GM12865 (cell line): ENCODE data around the gene ANKRD31.
"Not testable (repeated sequence)": the region's sequence is repeated elsewhere in the genome, so short reads cannot be mapped to it uniquely, and the experiment has no call there.

Source experiments
- DNase-seq: peaks from one replicate; pipeline ENCODE4 v3.0.0; 2010; ENCODE audit warnings: low read depth
- H3K4me3 ChIP-seq: 2 replicates; pipeline ENCODE4 v1.5.1; 2011; ENCODE audit warnings: mild to moderate bottlenecking, low read depth, low read length, control low read depth
- TF ChIP-seq, protein P1 (sequence below): IDR thresholded peaks from 2 replicates; pipeline ENCODE4 v1.5.1; 2011; ENCODE audit warnings: low read length, control low read depth, low read depth, inconsistent platforms; ENCODE audit not compliant: insufficient read depth; ENCODE audit errors: missing control alignments

Gene ANKRD31

DNA sequence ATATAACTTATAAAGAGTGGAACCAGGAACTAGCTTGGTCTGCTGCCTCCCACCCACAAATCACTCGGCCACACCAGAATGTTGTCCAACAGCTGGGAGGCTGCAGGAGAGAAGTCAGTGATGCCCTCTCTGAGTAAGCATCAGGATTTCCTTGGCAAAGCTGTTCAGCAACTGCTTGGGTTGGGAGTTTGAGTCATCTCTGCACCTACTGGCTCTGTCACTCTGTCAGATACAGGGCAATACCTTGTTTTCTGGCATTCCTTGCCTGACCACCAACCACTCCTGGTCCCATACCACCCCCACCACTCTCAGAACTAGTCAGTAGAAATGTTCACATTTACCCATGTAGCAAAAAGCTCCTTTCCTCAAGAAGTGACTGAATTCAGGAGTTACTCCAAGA is 147.5 kb downstream of the ANKRD31 start:
- DNase-seq = peak; percentile 38
- TF ChIP-seq, protein P1, sequence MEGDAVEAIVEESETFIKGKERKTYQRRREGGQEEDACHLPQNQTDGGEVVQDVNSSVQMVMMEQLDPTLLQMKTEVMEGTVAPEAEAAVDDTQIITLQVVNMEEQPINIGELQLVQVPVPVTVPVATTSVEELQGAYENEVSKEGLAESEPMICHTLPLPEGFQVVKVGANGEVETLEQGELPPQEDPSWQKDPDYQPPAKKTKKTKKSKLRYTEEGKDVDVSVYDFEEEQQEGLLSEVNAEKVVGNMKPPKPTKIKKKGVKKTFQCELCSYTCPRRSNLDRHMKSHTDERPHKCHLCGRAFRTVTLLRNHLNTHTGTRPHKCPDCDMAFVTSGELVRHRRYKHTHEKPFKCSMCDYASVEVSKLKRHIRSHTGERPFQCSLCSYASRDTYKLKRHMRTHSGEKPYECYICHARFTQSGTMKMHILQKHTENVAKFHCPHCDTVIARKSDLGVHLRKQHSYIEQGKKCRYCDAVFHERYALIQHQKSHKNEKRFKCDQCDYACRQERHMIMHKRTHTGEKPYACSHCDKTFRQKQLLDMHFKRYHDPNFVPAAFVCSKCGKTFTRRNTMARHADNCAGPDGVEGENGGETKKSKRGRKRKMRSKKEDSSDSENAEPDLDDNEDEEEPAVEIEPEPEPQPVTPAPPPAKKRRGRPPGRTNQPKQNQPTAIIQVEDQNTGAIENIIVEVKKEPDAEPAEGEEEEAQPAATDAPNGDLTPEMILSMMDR = no peak

DNA sequence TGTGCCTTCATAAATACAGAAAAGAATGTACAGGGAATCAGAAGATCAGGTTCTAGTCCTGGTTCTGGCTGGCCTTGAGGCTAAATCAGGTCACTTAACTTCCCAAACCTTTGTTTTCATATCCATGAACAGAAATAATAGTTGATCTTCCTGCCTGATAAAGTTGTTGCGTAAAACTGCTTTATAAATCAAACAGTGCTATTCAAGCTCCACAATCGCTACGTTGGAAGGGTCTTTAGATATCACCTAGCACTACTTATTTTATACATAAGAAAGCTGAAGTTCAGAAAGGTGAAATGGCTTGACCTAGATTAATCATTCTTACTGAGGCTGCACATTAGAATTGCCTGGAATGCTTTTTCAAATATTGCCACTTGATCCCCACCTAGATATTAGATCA is 148.0 kb downstream of the ANKRD31 start:
- no peak overlapping the region for H3K4me3 ChIP-seq
- no peak for DNase-seq
- TF ChIP-seq, protein P1 = no peak

More for the DNA sequence above, 147.5 kb downstream of the ANKRD31 start:
- H3K4me3 ChIP-seq = no peak overlapping the region

DNA sequence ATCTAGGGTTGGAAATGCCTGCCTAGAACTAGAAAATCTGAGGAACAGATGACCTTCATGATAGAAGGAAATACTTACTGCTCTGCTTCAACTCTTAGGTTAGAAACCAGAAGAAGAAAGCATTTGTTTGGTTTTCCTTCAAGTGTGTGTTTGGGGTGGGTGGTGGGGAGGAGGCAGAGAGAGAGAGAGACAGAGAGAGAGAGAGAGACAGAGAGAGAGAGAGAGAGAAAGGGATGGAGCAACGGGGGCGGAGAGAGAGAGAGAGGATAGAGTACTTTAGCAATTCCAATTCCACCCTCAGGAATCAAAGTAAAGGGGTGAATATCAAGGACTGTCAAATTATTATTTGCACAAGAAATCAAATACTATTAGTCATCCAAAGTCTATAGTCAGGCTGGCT is 155.2 kb downstream of the ANKRD31 start:
- no peak for DNase-seq
- no peak overlapping the region for H3K4me3 ChIP-seq
- TF ChIP-seq, protein P1 = no peak

DNA sequence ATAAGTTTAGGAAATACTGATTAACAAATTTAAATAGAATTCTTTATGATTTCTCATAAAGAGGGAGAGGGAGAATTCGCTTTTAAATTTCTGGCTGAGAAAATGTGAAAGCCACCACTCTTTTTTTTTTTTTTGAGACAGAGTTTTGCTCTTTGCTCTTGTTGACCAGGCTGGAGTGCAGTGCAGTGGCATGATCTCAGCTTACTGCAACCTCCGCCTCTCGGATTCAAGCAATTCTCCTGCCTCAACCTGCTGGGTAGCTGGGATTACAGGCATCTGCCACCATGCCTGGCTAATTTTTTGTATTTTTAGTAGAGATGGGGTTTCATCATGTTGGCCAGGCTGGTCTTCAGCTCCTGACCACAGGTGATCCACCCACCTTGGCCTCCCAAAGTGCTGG is 157.3 kb downstream of the ANKRD31 start:
- not testable (repeated sequence) for DNase-seq, H3K4me3 ChIP-seq

DNA sequence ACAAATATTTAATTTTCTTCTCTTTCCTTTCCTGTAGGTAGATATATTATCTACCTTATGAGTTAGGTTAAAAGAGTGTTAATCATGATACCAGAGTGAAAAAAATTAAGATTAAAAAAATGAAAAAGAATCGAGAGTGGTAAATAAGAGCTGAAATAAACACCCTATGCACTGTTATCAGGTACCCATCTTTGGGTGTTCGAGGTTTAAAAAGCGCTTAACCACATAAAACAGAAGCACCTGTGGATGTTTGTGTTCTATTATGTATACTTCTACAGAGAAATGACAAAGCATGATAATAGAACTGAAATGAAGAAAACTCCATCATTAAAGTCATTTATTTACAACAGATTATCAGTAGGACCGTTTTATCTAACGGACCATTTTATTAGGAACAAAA is 158.7 kb downstream of the ANKRD31 start:
- TF ChIP-seq, protein P1 = no peak
- DNase-seq = no peak
- H3K4me3 ChIP-seq = no peak overlapping the region

DNA sequence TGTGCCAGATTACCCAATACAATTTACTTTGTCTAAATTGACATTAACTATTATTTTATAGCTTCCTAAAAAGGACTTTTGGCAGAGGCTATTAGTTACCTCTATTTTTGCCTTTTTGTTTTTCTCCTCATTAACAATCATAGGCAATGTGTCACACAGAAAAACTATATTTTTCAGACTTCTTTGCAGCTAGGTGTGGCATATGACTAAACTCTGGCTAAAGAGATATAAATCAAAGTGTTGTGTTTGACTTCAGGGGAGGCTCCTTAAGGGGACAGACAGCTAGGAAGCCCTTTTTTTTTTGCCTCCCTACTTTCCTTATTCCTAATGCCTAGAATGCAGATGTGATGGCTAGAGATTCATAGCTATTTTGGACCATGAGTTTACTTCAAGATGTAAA is 164.6 kb downstream of the ANKRD31 start:
- no peak overlapping the region for H3K4me3 ChIP-seq

DNA sequence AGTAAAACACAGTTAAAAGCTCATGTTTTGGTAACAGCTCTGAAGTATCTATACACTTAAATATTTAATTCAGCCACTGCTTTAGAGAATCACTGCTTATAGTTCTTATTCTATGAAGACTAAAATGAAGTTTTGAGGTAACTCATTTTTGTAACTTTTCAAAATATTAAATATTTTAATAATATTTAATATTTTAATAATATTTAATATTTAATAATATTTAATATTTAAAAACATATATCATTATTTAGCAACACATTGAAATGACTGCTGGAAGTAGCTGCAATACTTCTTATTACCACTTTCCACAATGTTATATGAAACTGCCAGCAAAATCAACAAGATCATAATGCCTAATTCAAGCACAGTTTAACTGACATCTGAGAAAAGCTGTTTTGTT is 165.6 kb downstream of the ANKRD31 start:
- no peak overlapping the region for H3K4me3 ChIP-seq
- no peak for DNase-seq
- TF ChIP-seq, protein P1 = no peak

More for the DNA sequence above, 164.6 kb downstream of the ANKRD31 start:
- TF ChIP-seq, protein P1 = no peak
- DNase-seq = no peak

DNA sequence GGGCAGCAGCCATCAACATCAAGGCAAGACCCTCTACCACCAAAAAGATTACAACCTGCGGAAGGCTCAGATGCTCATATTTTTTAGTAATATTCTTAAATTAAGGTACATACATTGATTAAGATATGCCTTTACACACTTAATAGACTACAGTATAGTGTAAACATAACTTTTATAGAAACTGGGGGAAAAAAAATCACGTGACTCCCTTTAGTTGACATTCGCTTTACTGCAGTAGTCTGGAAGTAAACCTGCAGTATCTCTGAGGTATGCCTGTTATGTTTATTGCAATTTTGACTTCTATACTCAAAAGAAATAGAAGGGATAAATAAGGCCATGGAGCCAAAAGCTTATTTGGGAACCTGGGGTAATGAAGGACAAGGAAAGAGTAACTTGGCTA is 169.2 kb downstream of the ANKRD31 start:
- no peak for DNase-seq
- TF ChIP-seq, protein P1 = no peak
- H3K4me3 ChIP-seq = no peak overlapping the region
